ENCODE measurements around the gene USP37. TPM values are rescaled to one million over a fixed set of nuclear protein-coding genes. Genes with fewer than 3 reads are reported as not detected.

The USP37 gene
- total and polyA plus RNA-seq, 2 of the 13 experiments (the other 11 are each of a cell fraction or from before 2014, with no cell fraction given), result 6.5 to 30.6 TPM

GRCh38 chr2:218444692-218445357 is 123.3 kb downstream of the USP37 start (continued):
- TF ChIP-seq ZNF451 (CRISPR knock-in tag; IDR thresholded peaks at IDR 0.05) (peak; percentile 63; the same call in 1 of the 2 replicates), FOSL1 (CRISPR knock-in tag; IDR thresholded peaks at IDR 0.05; ENCODE audit: borderline replicate concordance) (no peak; the same call in 1 of the 2 replicates), SRY (CRISPR knock-in tag; IDR thresholded peaks at IDR 0.05) (no peak), RFXAP (CRISPR knock-in tag; IDR thresholded peaks at IDR 0.05; ENCODE audit: borderline replicate concordance) (peak; percentile 88; the same call in 1 of the 2 replicates), NCOA1 (CRISPR knock-in tag; IDR thresholded peaks at IDR 0.05) (no peak), KDM1A (CRISPR knock-in tag; IDR thresholded peaks at IDR 0.05) (no peak; the same call in 1 of the 2 replicates), RNF219 (CRISPR knock-in tag; IDR thresholded peaks at IDR 0.05) (no peak), REL (CRISPR knock-in tag; conservative IDR thresholded peaks at IDR 0.05) (no peak), ZXDC (CRISPR knock-in tag; IDR thresholded peaks at IDR 0.05) (peak; percentile 24; the same call in 1 of the 2 replicates), CBX1 (IDR thresholded peaks at IDR 0.05; ENCODE audit: low read depth) (peak; percentile 30), ZKSCAN1 (IDR thresholded peaks at IDR 0.05; ENCODE audit: low read length) (no peak; the same call in 1 of the 2 replicates), HOMEZ (CRISPR knock-in tag; IDR thresholded peaks at IDR 0.05; ENCODE audit: low read depth) (peak; percentile 75; the same call in 1 of the 2 replicates), SNAPC5 (CRISPR knock-in tag; IDR thresholded peaks at IDR 0.05; ENCODE audit: borderline replicate concordance) (peak; percentile 94), NFIC (IDR thresholded peaks at IDR 0.05; ENCODE audit: low read length) (peak; percentile 87; the same call in 1 of the 2 replicates), TP53 (CRISPR knock-in tag; conservative IDR thresholded peaks at IDR 0.05) (no peak), KAT7 (CRISPR knock-in tag; IDR thresholded peaks at IDR 0.05; ENCODE audit: borderline replicate concordance) (peak; percentile 94), RARG (CRISPR knock-in tag; IDR thresholded peaks at IDR 0.05; ENCODE audit: low read depth) (0 out of 2 replicates have a peak, but pooled peaks have one; percentile 30), ELF3 (CRISPR knock-in tag; IDR thresholded peaks at IDR 0.05) (peak; percentile 98), PHF8 (CRISPR knock-in tag; IDR thresholded peaks at IDR 0.05) (no peak; the same call in 1 of the 2 replicates), DBP (CRISPR knock-in tag; IDR thresholded peaks at IDR 0.05; ENCODE audit: not compliant biosample characterization) (no peak), HNRNPL (IDR thresholded peaks at IDR 0.05; ENCODE audit: low read depth, low read length) (peak; percentile 92), BORCS8-MEF2B (CRISPR knock-in tag; IDR thresholded peaks at IDR 0.05) (peak; percentile 91), NFE2 (CRISPR knock-in tag; IDR thresholded peaks at IDR 0.05) (no peak)

Data from HepG2 (cell line).